Measurements from ENCODE around the gene TAF5L. TPM values are rescaled to one million over a fixed set of nuclear protein-coding genes. Genes with fewer than 3 reads are reported as not detected.

TAF5L gene
- total RNA-seq, 1 donor from 2014 or later = 25.3 TPM

- Mint-ChIP-seq H3K4me1 (ENCODE audit: unreplicated experiment) (no peaks in the 10 kb centered on the region), H3K27ac (ENCODE audit: unreplicated experiment) (no peak overlapping the region), H3K9me3 (ENCODE audit: unreplicated experiment) (no peaks in the 10 kb centered on the region), H3K36me3 (ENCODE audit: low read depth, unreplicated experiment) (peaks cover 18% of the 10 kb centered on the region), H3K27me3 (ENCODE audit: unreplicated experiment) (no peaks in the 10 kb centered on the region), H3K4me3 (ENCODE audit: unreplicated experiment) (no peak overlapping the region)
- DNase-seq (ENCODE audit: low spot score) = no peak
- TF ChIP-seq, protein P1, sequence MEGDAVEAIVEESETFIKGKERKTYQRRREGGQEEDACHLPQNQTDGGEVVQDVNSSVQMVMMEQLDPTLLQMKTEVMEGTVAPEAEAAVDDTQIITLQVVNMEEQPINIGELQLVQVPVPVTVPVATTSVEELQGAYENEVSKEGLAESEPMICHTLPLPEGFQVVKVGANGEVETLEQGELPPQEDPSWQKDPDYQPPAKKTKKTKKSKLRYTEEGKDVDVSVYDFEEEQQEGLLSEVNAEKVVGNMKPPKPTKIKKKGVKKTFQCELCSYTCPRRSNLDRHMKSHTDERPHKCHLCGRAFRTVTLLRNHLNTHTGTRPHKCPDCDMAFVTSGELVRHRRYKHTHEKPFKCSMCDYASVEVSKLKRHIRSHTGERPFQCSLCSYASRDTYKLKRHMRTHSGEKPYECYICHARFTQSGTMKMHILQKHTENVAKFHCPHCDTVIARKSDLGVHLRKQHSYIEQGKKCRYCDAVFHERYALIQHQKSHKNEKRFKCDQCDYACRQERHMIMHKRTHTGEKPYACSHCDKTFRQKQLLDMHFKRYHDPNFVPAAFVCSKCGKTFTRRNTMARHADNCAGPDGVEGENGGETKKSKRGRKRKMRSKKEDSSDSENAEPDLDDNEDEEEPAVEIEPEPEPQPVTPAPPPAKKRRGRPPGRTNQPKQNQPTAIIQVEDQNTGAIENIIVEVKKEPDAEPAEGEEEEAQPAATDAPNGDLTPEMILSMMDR (IDR thresholded peaks at IDR 0.05; ENCODE audit: unreplicated experiment) = no peak
Measured at GRCh38 chr1:229642376-229642775, 16.5 kb upstream of the TAF5L start.

GRCh38 chr1:229641306-229641705 lies 15.4 kb upstream of the TAF5L start:
- H3K4me1 Mint-ChIP-seq (ENCODE audit: unreplicated experiment) = no peaks in the 10 kb centered on the region
- no peak overlapping the region for H3K4me3 Mint-ChIP-seq (ENCODE audit: unreplicated experiment)
- no peak for DNase-seq (ENCODE audit: low spot score)
- no peaks in the 10 kb centered on the region for H3K9me3 Mint-ChIP-seq (ENCODE audit: unreplicated experiment)
- no peak overlapping the region for H3K27ac Mint-ChIP-seq (ENCODE audit: unreplicated experiment)
- TF ChIP-seq, protein P1 (IDR thresholded peaks at IDR 0.05; ENCODE audit: unreplicated experiment) = no peak
- H3K27me3 Mint-ChIP-seq (ENCODE audit: unreplicated experiment) = no peaks in the 10 kb centered on the region
- peaks cover 12% of the 10 kb centered on the region for H3K36me3 Mint-ChIP-seq (ENCODE audit: low read depth, unreplicated experiment)

- H3K36me3 Mint-ChIP-seq (ENCODE audit: low read depth, unreplicated experiment) = peaks cover 15% of the 10 kb centered on the region
- TF ChIP-seq, protein P1 (IDR thresholded peaks at IDR 0.05; ENCODE audit: unreplicated experiment) = no peak
- no peak overlapping the region for H3K27ac Mint-ChIP-seq (ENCODE audit: unreplicated experiment)
Measured at GRCh38 chr1:229640455-229640854, 14.5 kb upstream of the TAF5L start.

GRCh38 chr1:229637746-229638145 lies 11.8 kb upstream of the TAF5L start:
- H3K36me3 Mint-ChIP-seq (ENCODE audit: low read depth, unreplicated experiment) = peaks cover 15% of the 10 kb centered on the region
- no peaks in the 10 kb centered on the region for H3K4me1 Mint-ChIP-seq (ENCODE audit: unreplicated experiment)
- no peak overlapping the region for H3K4me3 Mint-ChIP-seq (ENCODE audit: unreplicated experiment)
- H3K9me3 Mint-ChIP-seq (ENCODE audit: unreplicated experiment) = no peaks in the 10 kb centered on the region
- TF ChIP-seq, protein P1 (IDR thresholded peaks at IDR 0.05; ENCODE audit: unreplicated experiment) = no peak
- H3K27ac Mint-ChIP-seq (ENCODE audit: unreplicated experiment) = no peak overlapping the region
- no peaks in the 10 kb centered on the region for H3K27me3 Mint-ChIP-seq (ENCODE audit: unreplicated experiment)
- DNase-seq (ENCODE audit: low spot score) = no peak

More at GRCh38 chr1:229640455-229640854, 14.5 kb upstream of the TAF5L start:
- H3K4me1 Mint-ChIP-seq (ENCODE audit: unreplicated experiment) = no peaks in the 10 kb centered on the region
- no peaks in the 10 kb centered on the region for H3K27me3 Mint-ChIP-seq (ENCODE audit: unreplicated experiment)
- no peaks in the 10 kb centered on the region for H3K9me3 Mint-ChIP-seq (ENCODE audit: unreplicated experiment)
- H3K4me3 Mint-ChIP-seq (ENCODE audit: unreplicated experiment) = no peak overlapping the region
- no peak for DNase-seq (ENCODE audit: low spot score)

GRCh38 chr1:229636042-229636441 lies 10.1 kb upstream of the TAF5L start:
- no peak for DNase-seq (ENCODE audit: low spot score)
- Mint-ChIP-seq H3K27me3 (ENCODE audit: unreplicated experiment) (no peaks in the 10 kb centered on the region), H3K4me1 (ENCODE audit: unreplicated experiment) (peaks cover 4% of the 10 kb centered on the region), H3K4me3 (ENCODE audit: unreplicated experiment) (no peak overlapping the region), H3K36me3 (ENCODE audit: low read depth, unreplicated experiment) (peaks cover 15% of the 10 kb centered on the region), H3K9me3 (ENCODE audit: unreplicated experiment) (no peaks in the 10 kb centered on the region), H3K27ac (ENCODE audit: unreplicated experiment) (no peak overlapping the region)
- TF ChIP-seq, protein P1 (IDR thresholded peaks at IDR 0.05; ENCODE audit: unreplicated experiment) = no peak
